HEK293 (cell line): ENCODE data around the gene UGT1A8.

Experiments used
- CTCF ChIA-PET: fragments of 350-600 bp; formaldehyde crosslinking; extraction: SDS; loops from one replicate; lab custom pipeline; 2021; ENCODE audit warnings: antibody characterized with exemption; lab: Yijun Ruan, JAX
- POLR2A ChIA-PET: fragments of 300-600 bp; formaldehyde crosslinking; extraction: SDS; loops from one replicate; lab custom pipeline; 2020; ENCODE audit warnings: antibody characterized with exemption, inconsistent platforms; lab: Yijun Ruan, JAX
- H3K27ac ChIP-seq: fragments of 200-500 bp; sonication (Bioruptor generic); 2 replicates; pipeline ENCODE4 v1.5.1; 2014; ENCODE audit warnings: low read depth, low read length, control low read depth, inconsistent platforms; ENCODE audit errors: extremely low read depth
- H3K36me3 ChIP-seq, 2 experiments: fragments of 200-500 bp in 1 of 2; sonication (Bioruptor generic) in 1 of 2; 1 replicate in 1 of 2; 2 replicates in 1 of 2; pipeline ENCODE4 v1.5.1; 2014 to 2017; ENCODE audit warnings: inconsistent platforms in 2 of 2, low read length in 2 of 2; ENCODE audit not compliant: control insufficient read depth in 2 of 2, insufficient read depth in 1 of 2
- H3K4me1 ChIP-seq: fragments of 200-500 bp; sonication (Bioruptor generic); 2 replicates; pipeline ENCODE4 v1.5.1; 2014; ENCODE audit warnings: mild to moderate bottlenecking, low read length, inconsistent platforms; ENCODE audit not compliant: control insufficient read depth, insufficient read depth
- H3K4me3 ChIP-seq: 2 replicates; pipeline ENCODE4 v1.5.1; 2011; ENCODE audit warnings: low read depth, mild to moderate bottlenecking, control low read depth, low read length, moderate library complexity
- H3K9me3 ChIP-seq: fragments of 200-500 bp; sonication (Bioruptor generic); 2 replicates; pipeline ENCODE4 v1.5.1; 2014; ENCODE audit warnings: low read depth, low read length, inconsistent platforms; ENCODE audit not compliant: control insufficient read depth, insufficient read depth
- BCL6B ChIP-seq: fragments of 450-650 bp; formaldehyde crosslinking; IDR thresholded peaks from 2 replicates; pipeline ENCODE4 v1.5.1; 2017; ENCODE audit warnings: missing biosample characterization, missing genetic modification characterization
- HOXA7 ChIP-seq: sonication (generic); formaldehyde crosslinking; IDR thresholded peaks from 2 replicates; pipeline ENCODE4 v1.8.1; 2022; ENCODE audit warnings: missing genetic modification reagents, borderline replicate concordance
- HOXC10 ChIP-seq: sonication (generic); formaldehyde crosslinking; IDR thresholded peaks from 2 replicates; pipeline ENCODE4 v1.8.1; 2023; ENCODE audit warnings: mild to moderate bottlenecking, missing genetic modification reagents
- KLF7 ChIP-seq: fragments of 450-650 bp; formaldehyde crosslinking; IDR thresholded peaks from 2 replicates; pipeline ENCODE4 v1.5.1; 2016; ENCODE audit warnings: missing biosample characterization, missing genetic modification characterization, borderline replicate concordance
- KLF9 ChIP-seq: fragments of 450-650 bp; formaldehyde crosslinking; IDR thresholded peaks from 2 replicates; pipeline ENCODE4 v1.5.1; 2016; ENCODE audit warnings: missing biosample characterization, missing genetic modification characterization, low read depth
- OSR2 ChIP-seq: fragments of 450-650 bp; formaldehyde crosslinking; IDR thresholded peaks from 2 replicates; pipeline ENCODE4 v1.5.1; 2016; ENCODE audit warnings: missing biosample characterization, missing genetic modification characterization
- OVOL3 ChIP-seq: fragments of 450-650 bp; formaldehyde crosslinking; IDR thresholded peaks from 2 replicates; pipeline ENCODE4 v1.5.1; 2016; ENCODE audit warnings: missing biosample characterization, missing genetic modification characterization
- SALL2 ChIP-seq: fragments of 450-650 bp; formaldehyde crosslinking; IDR thresholded peaks from 2 replicates; pipeline ENCODE4 v1.5.0; 2017; ENCODE audit warnings: missing biosample characterization, mild to moderate bottlenecking, missing genetic modification characterization, borderline replicate concordance
- SCRT2 ChIP-seq: fragments of 450-650 bp; formaldehyde crosslinking; IDR thresholded peaks from 2 replicates; pipeline ENCODE4 v1.5.1; 2016; ENCODE audit warnings: missing biosample characterization, missing genetic modification characterization
- SP3 ChIP-seq: fragments of 450-650 bp; formaldehyde crosslinking; IDR thresholded peaks from 2 replicates; pipeline ENCODE4 v1.5.1; 2016; ENCODE audit warnings: missing biosample characterization, missing genetic modification characterization
- YY2 ChIP-seq: fragments of 450-650 bp; formaldehyde crosslinking; IDR thresholded peaks from 2 replicates; pipeline ENCODE4 v1.5.1; 2016; ENCODE audit warnings: missing biosample characterization, missing genetic modification characterization
- ZBTB17 ChIP-seq: fragments of 450-650 bp; formaldehyde crosslinking; IDR thresholded peaks from 2 replicates; pipeline ENCODE4 v1.5.1; 2016; ENCODE audit warnings: missing biosample characterization, missing genetic modification characterization
- ZFP69B ChIP-seq: fragments of 450-650 bp; formaldehyde crosslinking; IDR thresholded peaks from 2 replicates; pipeline ENCODE4 v1.5.1; 2016; ENCODE audit warnings: missing biosample characterization, missing genetic modification characterization
- ZNF140 ChIP-seq: fragments of 450-650 bp; formaldehyde crosslinking; IDR thresholded peaks from 2 replicates; pipeline ENCODE4 v1.5.1; 2016; ENCODE audit warnings: missing biosample characterization, missing genetic modification characterization
- ZNF146 ChIP-seq: fragments of 450-650 bp; formaldehyde crosslinking; IDR thresholded peaks from 2 replicates; pipeline ENCODE4 v1.5.1; 2016; ENCODE audit warnings: missing biosample characterization, missing genetic modification characterization
- ZNF157 ChIP-seq: fragments of 450-650 bp; formaldehyde crosslinking; IDR thresholded peaks from 2 replicates; pipeline ENCODE4 v1.5.1; 2016; ENCODE audit warnings: missing biosample characterization, missing genetic modification characterization
- ZNF239 ChIP-seq: fragments of 450-650 bp; formaldehyde crosslinking; IDR thresholded peaks from 2 replicates; pipeline ENCODE4 v1.5.1; 2016; ENCODE audit warnings: missing biosample characterization, missing genetic modification characterization
- ZNF248 ChIP-seq: fragments of 450-650 bp; formaldehyde crosslinking; IDR thresholded peaks from 2 replicates; pipeline ENCODE4 v1.5.1; 2017; ENCODE audit warnings: missing biosample characterization, missing genetic modification characterization
- ZNF274 ChIP-seq, 2 experiments: fragments of 200-500 bp in 1 of 2; fragments of 450-650 bp in 1 of 2; sonication (Bioruptor generic) in 1 of 2; formaldehyde crosslinking in 1 of 2; IDR thresholded peaks; 2 replicates each; pipeline versions ENCODE4 v1.5.1 to v1.6.1; 2014 to 2016; ENCODE audit warnings: borderline replicate concordance in 1 of 2, inconsistent platforms in 1 of 2, low read length in 1 of 2, missing biosample characterization in 1 of 2, missing genetic modification characterization in 1 of 2
- ZNF302 ChIP-seq: fragments of 450-650 bp; formaldehyde crosslinking; IDR thresholded peaks from 2 replicates; pipeline ENCODE4 v1.5.1; 2016; ENCODE audit warnings: missing biosample characterization, missing genetic modification characterization, low read depth
- ZNF354C ChIP-seq: fragments of 450-650 bp; formaldehyde crosslinking; IDR thresholded peaks from 2 replicates; pipeline ENCODE4 v1.5.1; 2016; ENCODE audit warnings: missing biosample characterization, missing genetic modification characterization, low read depth, borderline replicate concordance
- ZNF37A ChIP-seq: fragments of 450-650 bp; IDR thresholded peaks from 2 replicates; pipeline ENCODE4 v1.5.1; 2018; ENCODE audit warnings: missing biosample characterization, missing genetic modification characterization
- ZNF521 ChIP-seq: fragments of 450-650 bp; formaldehyde crosslinking; IDR thresholded peaks from 2 replicates; pipeline ENCODE4 v1.5.1; 2017; ENCODE audit warnings: missing biosample characterization, mild to moderate bottlenecking, missing genetic modification characterization
- ZNF530 ChIP-seq: fragments of 450-650 bp; formaldehyde crosslinking; IDR thresholded peaks from 2 replicates; pipeline ENCODE4 v1.5.1; 2016; ENCODE audit warnings: low read depth, missing biosample characterization, missing genetic modification characterization
- ZNF560 ChIP-seq: fragments of 450-650 bp; formaldehyde crosslinking; IDR thresholded peaks from 2 replicates; pipeline ENCODE4 v1.5.1; 2017; ENCODE audit warnings: missing biosample characterization, missing genetic modification characterization, borderline replicate concordance
- ZNF645 ChIP-seq: fragments of 450-650 bp; formaldehyde crosslinking; IDR thresholded peaks from 2 replicates; pipeline ENCODE4; 2016; ENCODE audit warnings: missing biosample characterization, missing genetic modification characterization
- ZNF701 ChIP-seq: fragments of 450-650 bp; formaldehyde crosslinking; IDR thresholded peaks from 2 replicates; pipeline ENCODE4 v1.5.1; 2016; ENCODE audit warnings: missing biosample characterization, missing genetic modification characterization
- ZNF747 ChIP-seq: fragments of 450-650 bp; formaldehyde crosslinking; IDR thresholded peaks from 2 replicates; pipeline ENCODE4 v1.5.1; 2016; ENCODE audit warnings: missing biosample characterization, missing genetic modification characterization
- ZNF785 ChIP-seq: fragments of 450-650 bp; formaldehyde crosslinking; IDR thresholded peaks from 2 replicates; pipeline ENCODE4 v1.5.1; 2016; ENCODE audit warnings: missing biosample characterization, missing genetic modification characterization
- TF ChIP-seq, protein P1 (sequence below): fragments of 450-650 bp; formaldehyde crosslinking; IDR thresholded peaks from 2 replicates; pipeline ENCODE4 v1.5.1; 2016; ENCODE audit warnings: missing biosample characterization, missing genetic modification characterization
- TF ChIP-seq, protein P2 (sequence below): fragments of 450-650 bp; formaldehyde crosslinking; IDR thresholded peaks from 2 replicates; pipeline ENCODE4 v1.5.1; 2016; ENCODE audit warnings: missing biosample characterization, missing genetic modification characterization

Gene UGT1A8

DNA sequence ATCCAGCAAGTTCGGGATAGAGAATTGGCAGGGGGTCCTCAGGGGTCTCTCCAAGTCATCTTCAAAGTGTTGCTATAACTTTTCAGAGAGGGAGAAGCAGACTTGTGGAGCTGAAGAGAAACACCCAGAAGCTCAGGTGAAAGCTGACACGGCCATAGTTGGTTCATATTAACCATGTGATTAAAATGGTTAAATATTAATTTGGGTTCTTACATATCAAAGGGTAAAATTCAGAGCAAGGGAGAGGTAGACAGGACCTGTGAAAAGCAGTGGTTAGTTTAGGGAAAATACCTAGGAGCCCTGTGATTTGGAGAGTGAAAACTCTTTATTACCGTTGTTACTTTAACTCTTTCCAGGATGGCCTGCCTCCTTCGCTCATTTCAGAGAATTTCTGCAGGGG, 75.2 kb downstream of the UGT1A8 start, which contains the start of gene UGT1A6:
Gene UGT1A6 (plus strand): TSS at position 243 of the 400 bp plus-strand sequence. CDS start 115 bp downstream, at position 358.
- CTCF ChIA-PET: no interaction called here
- no peak within 1 kb of the TSS for H3K4me3 ChIP-seq
- TF ChIP-seq KLF7 (tag by site-specific recombination) (no peak), ZNF701 (tag by site-specific recombination) (no peak)
- POLR2A ChIA-PET: no interaction called here
- H3K27ac ChIP-seq: no peak within 1 kb of the TSS
- no peaks in the 10 kb centered on the region for H3K9me3 ChIP-seq
- H3K36me3 ChIP-seq: no peaks in the 10 kb centered on the region
- H3K4me1 ChIP-seq: no peaks in the 10 kb centered on the region

- TF ChIP-seq KLF9 (tag by site-specific recombination) (no peak), SCRT2 (tag by site-specific recombination) (no peak), BCL6B (tag by site-specific recombination) (no peak), ZNF302 (tag by site-specific recombination) (no peak), ZNF521 (tag by site-specific recombination) (no peak), HOXA7 (no peak), ZNF140 (no peak), ZNF274 (IDR thresholded peaks at IDR 0.05; ENCODE audit: low read length) (no peak), ZNF274 (tag by site-specific recombination; IDR thresholded peaks at IDR 0.05; ENCODE audit: borderline replicate concordance) (no peak), ZNF785 (tag by site-specific recombination) (no peak), ZNF747 (tag by site-specific recombination) (no peak), ZNF354C (tag by site-specific recombination) (no peak), OSR2 (tag by site-specific recombination) (no peak), ZNF560 (tag by site-specific recombination) (no peak)
- TF ChIP-seq, protein P1, sequence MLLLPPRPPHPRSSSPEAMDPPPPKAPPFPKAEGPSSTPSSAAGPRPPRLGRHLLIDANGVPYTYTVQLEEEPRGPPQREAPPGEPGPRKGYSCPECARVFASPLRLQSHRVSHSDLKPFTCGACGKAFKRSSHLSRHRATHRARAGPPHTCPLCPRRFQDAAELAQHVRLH (tag by site-specific recombination): no peak
- no peaks in the 10 kb centered on the region for H3K36me3 ChIP-seq
- ChIA-PET CTCF (no interaction called here), POLR2A (no interaction called here)
- H3K4me1 ChIP-seq: no peaks in the 10 kb centered on the region
- no peak overlapping the region for H3K4me3 ChIP-seq
- H3K9me3 ChIP-seq: no peaks in the 10 kb centered on the region
- no peak overlapping the region for H3K27ac ChIP-seq
These were observed 76.5 kb downstream of the UGT1A8 start for GRCh38 chr2:233693963-233694362.

DNA sequence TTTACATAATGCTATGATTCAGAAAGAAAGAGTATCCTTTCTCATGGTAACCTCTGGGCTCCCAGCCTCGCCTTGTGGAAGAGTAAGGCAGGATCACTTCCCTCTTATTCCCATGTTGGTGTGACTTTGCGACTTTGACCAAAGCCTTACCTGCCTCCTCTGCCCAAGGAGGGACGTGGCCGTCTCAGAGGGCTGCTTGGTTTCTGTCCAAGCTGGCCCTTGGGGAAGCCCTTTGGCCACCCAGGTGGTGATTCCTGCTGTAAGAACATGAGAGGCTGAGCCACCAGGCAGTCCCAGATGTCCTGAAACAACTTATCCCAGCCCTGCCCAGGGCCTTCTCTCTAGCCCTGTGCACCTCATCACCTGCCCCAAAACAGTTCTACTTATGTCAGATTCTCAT, 81.3 kb downstream of the UGT1A8 start:
- Histone ChIP-seq H3K27ac (no peak overlapping the region), H3K4me3 (no peak overlapping the region), H3K4me1 (0 out of 2 replicates have a peak, but pooled peaks cover 2% of the 10 kb centered on the region), H3K36me3 (no peaks in the 10 kb centered on the region), H3K9me3 (no peaks in the 10 kb centered on the region)
- CTCF ChIA-PET: interaction anchor here (1.2 kb wide), 1 partner anchor 12 kb away, joined by 5 read pairs; no protein-coding TSS in a partner anchor
- POLR2A ChIA-PET: no interaction called here
- no peak for TF ChIP-seq YY2
- no peak for TF ChIP-seq ZNF239 (tag by site-specific recombination)
- TF ChIP-seq SP3 (tag by site-specific recombination): no peak
- no peak for TF ChIP-seq HOXC10
- TF ChIP-seq ZNF157 (tag by site-specific recombination): no peak
- TF ChIP-seq, protein P2, sequence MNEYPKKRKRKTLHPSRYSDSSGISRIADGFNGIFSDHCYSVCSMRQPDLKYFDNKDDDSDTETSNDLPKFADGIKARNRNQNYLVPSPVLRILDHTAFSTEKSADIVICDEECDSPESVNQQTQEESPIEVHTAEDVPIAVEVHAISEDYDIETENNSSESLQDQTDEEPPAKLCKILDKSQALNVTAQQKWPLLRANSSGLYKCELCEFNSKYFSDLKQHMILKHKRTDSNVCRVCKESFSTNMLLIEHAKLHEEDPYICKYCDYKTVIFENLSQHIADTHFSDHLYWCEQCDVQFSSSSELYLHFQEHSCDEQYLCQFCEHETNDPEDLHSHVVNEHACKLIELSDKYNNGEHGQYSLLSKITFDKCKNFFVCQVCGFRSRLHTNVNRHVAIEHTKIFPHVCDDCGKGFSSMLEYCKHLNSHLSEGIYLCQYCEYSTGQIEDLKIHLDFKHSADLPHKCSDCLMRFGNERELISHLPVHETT: no peak
- no peak for TF ChIP-seq ZNF248 (tag by site-specific recombination)
- TF ChIP-seq OVOL3 (tag by site-specific recombination): no peak
- TF ChIP-seq SALL2 (tag by site-specific recombination): no peak
- TF ChIP-seq ZFP69B (tag by site-specific recombination): no peak
- no peak for TF ChIP-seq ZNF146 (tag by site-specific recombination)
- no peak for TF ChIP-seq ZNF530 (tag by site-specific recombination)
- no peak for TF ChIP-seq ZNF645 (tag by site-specific recombination)
- no peak for TF ChIP-seq ZBTB17 (tag by site-specific recombination)
- no peak for TF ChIP-seq ZNF560 (tag by site-specific recombination)
- TF ChIP-seq ZNF785 (tag by site-specific recombination): no peak
- no peak for TF ChIP-seq ZNF37A (tag by site-specific recombination)
